ENCODE data around the gene NOX5.

The NOX5 gene

GRCh38 chr15:69021895-69022294 is 7.4 kb downstream of the NOX5 start:
- DNase-seq (ENCODE audit: low spot score): no peak

- DNase-seq (ENCODE audit: low spot score): no peak
Observed at GRCh38 chr15:69025320-69025719, 10.8 kb downstream of the NOX5 start.

GRCh38 chr15:69026355-69026754 is 11.9 kb downstream of the NOX5 start:
- DNase-seq (ENCODE audit: low spot score): no peak

GRCh38 chr15:69027976-69028518 is 13.6 kb downstream of the NOX5 start:
- DNase-seq (ENCODE audit: low spot score): no peak

GRCh38 chr15:69031013-69032001 is 16.8 kb downstream of the NOX5 start:
- peak; percentile 42 for DNase-seq (ENCODE audit: low spot score)

- DNase-seq (ENCODE audit: low spot score): no peak
Observed at GRCh38 chr15:69032031-69032430, 17.5 kb downstream of the NOX5 start.

- DNase-seq (ENCODE audit: low spot score): no peak
Observed at GRCh38 chr15:69032703-69033373, 18.3 kb downstream of the NOX5 start.

- no peak for DNase-seq (ENCODE audit: low spot score)
Observed at GRCh38 chr15:69034352-69034751, 19.9 kb downstream of the NOX5 start.

- DNase-seq (ENCODE audit: low spot score): no peak
Observed at GRCh38 chr15:69035205-69035917, 20.9 kb downstream of the NOX5 start.

GRCh38 chr15:69035918-69036258 is 21.4 kb downstream of the NOX5 start:
- DNase-seq (ENCODE audit: low spot score): no peak

GRCh38 chr15:69036826-69037225 is 22.3 kb downstream of the NOX5 start:
- DNase-seq (ENCODE audit: low spot score): no peak

- DNase-seq (ENCODE audit: low spot score): no peak
Observed at GRCh38 chr15:69037482-69037881, 23.0 kb downstream of the NOX5 start.

GRCh38 chr15:69037977-69038376 is 23.5 kb downstream of the NOX5 start:
- no peak for DNase-seq (ENCODE audit: low spot score)

- DNase-seq (ENCODE audit: low spot score): no peak
Observed at GRCh38 chr15:69038508-69038907, 24.0 kb downstream of the NOX5 start.

- no peak for DNase-seq (ENCODE audit: low spot score)
Observed at GRCh38 chr15:69039516-69040225, 25.2 kb downstream of the NOX5 start.

- DNase-seq (ENCODE audit: low spot score): no peak
Observed at GRCh38 chr15:69042531-69042930, 28.0 kb downstream of the NOX5 start.

GRCh38 chr15:69045802-69046201 is 31.3 kb downstream of the NOX5 start:
- no peak for DNase-seq (ENCODE audit: low spot score)

GRCh38 chr15:69046781-69047180 is 32.3 kb downstream of the NOX5 start:
- DNase-seq (ENCODE audit: low spot score): no peak

- DNase-seq (ENCODE audit: low spot score): no peak
Observed at GRCh38 chr15:69049976-69050375, 35.5 kb downstream of the NOX5 start.

GRCh38 chr15:69055251-69055650 is 40.8 kb downstream of the NOX5 start:
- no peak for DNase-seq (ENCODE audit: low spot score)

GRCh38 chr15:69056365-69056764 is 41.9 kb downstream of the NOX5 start:
- DNase-seq (ENCODE audit: low spot score): peak; percentile 35

Data from SW480 (cell line).